ENCODE data around the gene ZFAND6.

The ZFAND6 gene

GRCh38 chr15:80159811-80160569 lies 100.5 kb downstream of the ZFAND6 start:
- H3K27ac ChIP-seq (ENCODE audit: low read depth, low read length) = no peak overlapping the region
- no peak overlapping the region for H3K4me2 ChIP-seq (ENCODE audit: low read length)
- H3K18ac ChIP-seq (ENCODE audit: low read length) = no peak overlapping the region
- H3K27me3 ChIP-seq (ENCODE audit: insufficient read depth, low read length, poor library complexity) = no peaks in the 10 kb centered on the region
- no peak overlapping the region for H3K4me3 ChIP-seq (ENCODE audit: low read length)
- no peak overlapping the region for H2AK5ac ChIP-seq (ENCODE audit: low read length)
- H4K8ac ChIP-seq (ENCODE audit: low read depth, low read length) = no peak overlapping the region
- H3K4me1 ChIP-seq (ENCODE audit: control insufficient read depth, low read depth, low read length) = no peaks in the 10 kb centered on the region
- no peak for DNase-seq
- no peak overlapping the region for H3K9ac ChIP-seq (ENCODE audit: low read length)
- no peak overlapping the region for H3K56ac ChIP-seq (ENCODE audit: low read length)
- no peak overlapping the region for H2BK120ac ChIP-seq (ENCODE audit: low read depth, low read length)
- no peak overlapping the region for H3K4ac ChIP-seq (ENCODE audit: low read depth, low read length)
- H3K79me2 ChIP-seq (ENCODE audit: control insufficient read depth, insufficient read depth, low read length) = no peaks in the 10 kb centered on the region
- no peak overlapping the region for H4K5ac ChIP-seq (ENCODE audit: low read length)
- no peaks in the 10 kb centered on the region for H3K79me1 ChIP-seq (ENCODE audit: low read length)
- WGBS (ENCODE audit: extremely low coverage, insufficient coverage, low lambda C conversion rate) = no CpG with 5 or more reads among the region's 12 CpGs
- H2BK5ac ChIP-seq (ENCODE audit: low read length) = no peak overlapping the region
- H3K36me3 ChIP-seq (ENCODE audit: control insufficient read depth, insufficient read depth, low read length) = no peaks in the 10 kb centered on the region
- no peak overlapping the region for H3K23ac ChIP-seq (ENCODE audit: low read length)
- H2BK15ac ChIP-seq (replicated peaks; ENCODE audit: low read depth) = no peak overlapping the region

- Histone ChIP-seq H3K4me2 (ENCODE audit: low read length) (no peak overlapping the region), H2AK5ac (ENCODE audit: low read length) (no peak overlapping the region), H3K79me1 (ENCODE audit: low read length) (no peaks in the 10 kb centered on the region), H3K27me3 (ENCODE audit: insufficient read depth, low read length, poor library complexity) (no peaks in the 10 kb centered on the region), H3K36me3 (ENCODE audit: control insufficient read depth, insufficient read depth, low read length) (no peaks in the 10 kb centered on the region), H2BK5ac (ENCODE audit: low read length) (no peak overlapping the region), H3K79me2 (ENCODE audit: control insufficient read depth, insufficient read depth, low read length) (no peaks in the 10 kb centered on the region), H3K27ac (ENCODE audit: low read depth, low read length) (no peak overlapping the region), H3K4ac (ENCODE audit: low read depth, low read length) (no peak overlapping the region), H3K23ac (ENCODE audit: low read length) (no peak overlapping the region), H2BK120ac (ENCODE audit: low read depth, low read length) (no peak overlapping the region), H4K5ac (ENCODE audit: low read length) (no peak overlapping the region), H3K56ac (ENCODE audit: low read length) (no peak overlapping the region), H3K4me3 (ENCODE audit: low read length) (no peak overlapping the region), H2BK15ac (replicated peaks; ENCODE audit: low read depth) (no peak overlapping the region), H3K18ac (ENCODE audit: low read length) (no peak overlapping the region), H3K9ac (ENCODE audit: low read length) (no peak overlapping the region), H4K8ac (ENCODE audit: low read depth, low read length) (no peak overlapping the region), H3K4me1 (ENCODE audit: control insufficient read depth, low read depth, low read length) (no peaks in the 10 kb centered on the region)
- WGBS (ENCODE audit: extremely low coverage, insufficient coverage, low lambda C conversion rate) = no CpG with 5 or more reads among the region's 7 CpGs
- peak; percentile 71 for DNase-seq
Observed at GRCh38 chr15:80160570-80161156, 101.2 kb downstream of the ZFAND6 start.

GRCh38 chr15:80161468-80162016 lies 102.1 kb downstream of the ZFAND6 start:
- no peaks in the 10 kb centered on the region for H3K79me1 ChIP-seq (ENCODE audit: low read length)
- H3K4me3 ChIP-seq (ENCODE audit: low read length) = no peak overlapping the region
- H3K4me1 ChIP-seq (ENCODE audit: control insufficient read depth, low read depth, low read length) = no peaks in the 10 kb centered on the region
- no peak overlapping the region for H3K56ac ChIP-seq (ENCODE audit: low read length)
- H4K5ac ChIP-seq (ENCODE audit: low read length) = no peak overlapping the region
- no peak overlapping the region for H3K4me2 ChIP-seq (ENCODE audit: low read length)
- H2BK5ac ChIP-seq (ENCODE audit: low read length) = no peak overlapping the region
- no peak for DNase-seq
- H3K4ac ChIP-seq (ENCODE audit: low read depth, low read length) = no peak overlapping the region
- H3K27ac ChIP-seq (ENCODE audit: low read depth, low read length) = no peak overlapping the region
- WGBS (ENCODE audit: extremely low coverage, insufficient coverage, low lambda C conversion rate) = no CpG with 5 or more reads among the region's 6 CpGs
- H2AK5ac ChIP-seq (ENCODE audit: low read length) = no peak overlapping the region
- H2BK15ac ChIP-seq (replicated peaks; ENCODE audit: low read depth) = no peak overlapping the region
- H3K9ac ChIP-seq (ENCODE audit: low read length) = no peak overlapping the region
- H2BK120ac ChIP-seq (ENCODE audit: low read depth, low read length) = no peak overlapping the region
- H3K79me2 ChIP-seq (ENCODE audit: control insufficient read depth, insufficient read depth, low read length) = no peaks in the 10 kb centered on the region
- no peak overlapping the region for H4K8ac ChIP-seq (ENCODE audit: low read depth, low read length)
- H3K18ac ChIP-seq (ENCODE audit: low read length) = no peak overlapping the region
- H3K27me3 ChIP-seq (ENCODE audit: insufficient read depth, low read length, poor library complexity) = no peaks in the 10 kb centered on the region
- no peaks in the 10 kb centered on the region for H3K36me3 ChIP-seq (ENCODE audit: control insufficient read depth, insufficient read depth, low read length)
- no peak overlapping the region for H3K23ac ChIP-seq (ENCODE audit: low read length)

GRCh38 chr15:80162059-80162554 lies 102.6 kb downstream of the ZFAND6 start:
- H3K23ac ChIP-seq (ENCODE audit: low read length) = no peak overlapping the region
- no peaks in the 10 kb centered on the region for H3K36me3 ChIP-seq (ENCODE audit: control insufficient read depth, insufficient read depth, low read length)
- no peak overlapping the region for H2BK120ac ChIP-seq (ENCODE audit: low read depth, low read length)
- no peak overlapping the region for H3K27ac ChIP-seq (ENCODE audit: low read depth, low read length)
- H2BK5ac ChIP-seq (ENCODE audit: low read length) = no peak overlapping the region
- H2BK15ac ChIP-seq (replicated peaks; ENCODE audit: low read depth) = no peak overlapping the region
- DNase-seq = no peak
- H3K27me3 ChIP-seq (ENCODE audit: insufficient read depth, low read length, poor library complexity) = no peaks in the 10 kb centered on the region
- H3K9ac ChIP-seq (ENCODE audit: low read length) = no peak overlapping the region
- no peaks in the 10 kb centered on the region for H3K79me1 ChIP-seq (ENCODE audit: low read length)
- no peak overlapping the region for H3K18ac ChIP-seq (ENCODE audit: low read length)
- no peak overlapping the region for H3K4me3 ChIP-seq (ENCODE audit: low read length)
- no peak overlapping the region for H3K56ac ChIP-seq (ENCODE audit: low read length)
- H3K4ac ChIP-seq (ENCODE audit: low read depth, low read length) = no peak overlapping the region
- no peaks in the 10 kb centered on the region for H3K4me1 ChIP-seq (ENCODE audit: control insufficient read depth, low read depth, low read length)
- H3K79me2 ChIP-seq (ENCODE audit: control insufficient read depth, insufficient read depth, low read length) = no peaks in the 10 kb centered on the region
- H4K5ac ChIP-seq (ENCODE audit: low read length) = no peak overlapping the region
- WGBS (ENCODE audit: extremely low coverage, insufficient coverage, low lambda C conversion rate) = no CpG with 5 or more reads among the region's 6 CpGs
- H3K4me2 ChIP-seq (ENCODE audit: low read length) = no peak overlapping the region
- no peak overlapping the region for H4K8ac ChIP-seq (ENCODE audit: low read depth, low read length)
- no peak overlapping the region for H2AK5ac ChIP-seq (ENCODE audit: low read length)

GRCh38 chr15:80163217-80163616 lies 103.7 kb downstream of the ZFAND6 start:
- Histone ChIP-seq H2BK5ac (ENCODE audit: low read length) (no peak overlapping the region), H3K36me3 (ENCODE audit: control insufficient read depth, insufficient read depth, low read length) (no peaks in the 10 kb centered on the region), H3K18ac (ENCODE audit: low read length) (no peak overlapping the region), H3K4me2 (ENCODE audit: low read length) (no peak overlapping the region), H3K56ac (ENCODE audit: low read length) (no peak overlapping the region), H3K4me1 (ENCODE audit: control insufficient read depth, low read depth, low read length) (no peaks in the 10 kb centered on the region), H2BK120ac (ENCODE audit: low read depth, low read length) (no peak overlapping the region), H2AK5ac (ENCODE audit: low read length) (no peak overlapping the region), H3K27ac (ENCODE audit: low read depth, low read length) (no peak overlapping the region), H4K8ac (ENCODE audit: low read depth, low read length) (no peak overlapping the region), H4K5ac (ENCODE audit: low read length) (no peak overlapping the region), H3K23ac (ENCODE audit: low read length) (no peak overlapping the region), H3K4ac (ENCODE audit: low read depth, low read length) (no peak overlapping the region), H3K4me3 (ENCODE audit: low read length) (no peak overlapping the region), H3K79me2 (ENCODE audit: control insufficient read depth, insufficient read depth, low read length) (no peaks in the 10 kb centered on the region), H3K9ac (ENCODE audit: low read length) (no peak overlapping the region), H2BK15ac (replicated peaks; ENCODE audit: low read depth) (no peak overlapping the region), H3K79me1 (ENCODE audit: low read length) (no peaks in the 10 kb centered on the region), H3K27me3 (ENCODE audit: insufficient read depth, low read length, poor library complexity) (no peaks in the 10 kb centered on the region)
- no peak for DNase-seq
- no CpG with 5 or more reads among the region's 5 CpGs for WGBS (ENCODE audit: extremely low coverage, insufficient coverage, low lambda C conversion rate)

Measured in mesendoderm (in vitro differentiated cells).